Fibroblast of peridontal ligament (primary cell): ENCODE data around the gene AKNAD1.

Experiments used
- DNase-seq: peaks from one replicate; pipeline ENCODE4 v3.0.0-alpha.2; 2010; ENCODE audit errors: extremely low read depth

AKNAD1 gene

DNA sequence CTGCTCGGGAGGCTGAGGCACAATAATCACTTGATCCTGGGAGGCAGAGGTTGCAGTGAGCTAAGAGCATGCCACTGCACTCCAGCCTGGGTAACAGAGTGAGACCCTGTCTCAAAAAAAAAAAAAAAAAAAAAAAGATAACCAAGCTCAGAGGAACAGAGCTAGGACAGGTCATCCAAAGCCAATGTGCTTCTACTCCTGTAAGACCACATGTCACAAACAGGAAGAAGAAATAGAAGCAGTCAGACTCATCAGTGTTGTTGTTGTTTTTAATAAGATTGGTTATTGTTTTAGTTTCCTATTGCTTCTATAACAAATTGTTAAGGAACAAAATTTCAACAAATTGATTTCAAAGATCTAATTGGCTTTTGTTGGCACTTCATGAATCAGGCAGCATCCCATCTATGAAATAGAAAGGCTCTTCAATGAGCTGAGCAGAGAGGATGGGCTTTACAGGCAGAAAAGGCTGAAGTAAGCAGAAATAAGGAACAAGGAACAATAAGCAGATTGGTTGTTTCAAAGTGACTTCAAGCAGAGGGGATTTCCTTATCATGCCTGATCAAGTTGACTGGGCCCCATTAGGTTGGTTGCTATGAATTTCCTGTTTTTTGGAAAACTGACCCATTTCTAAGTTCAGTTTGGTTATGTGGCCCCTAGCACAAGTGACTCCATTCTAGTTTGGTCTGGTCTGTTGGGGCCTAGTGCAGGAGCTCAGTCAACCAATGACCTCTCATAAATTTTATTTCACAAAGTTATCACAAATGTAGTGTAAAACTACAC lies 6.0 kb upstream of the AKNAD1 start:
- DNase-seq = no peak

DNA sequence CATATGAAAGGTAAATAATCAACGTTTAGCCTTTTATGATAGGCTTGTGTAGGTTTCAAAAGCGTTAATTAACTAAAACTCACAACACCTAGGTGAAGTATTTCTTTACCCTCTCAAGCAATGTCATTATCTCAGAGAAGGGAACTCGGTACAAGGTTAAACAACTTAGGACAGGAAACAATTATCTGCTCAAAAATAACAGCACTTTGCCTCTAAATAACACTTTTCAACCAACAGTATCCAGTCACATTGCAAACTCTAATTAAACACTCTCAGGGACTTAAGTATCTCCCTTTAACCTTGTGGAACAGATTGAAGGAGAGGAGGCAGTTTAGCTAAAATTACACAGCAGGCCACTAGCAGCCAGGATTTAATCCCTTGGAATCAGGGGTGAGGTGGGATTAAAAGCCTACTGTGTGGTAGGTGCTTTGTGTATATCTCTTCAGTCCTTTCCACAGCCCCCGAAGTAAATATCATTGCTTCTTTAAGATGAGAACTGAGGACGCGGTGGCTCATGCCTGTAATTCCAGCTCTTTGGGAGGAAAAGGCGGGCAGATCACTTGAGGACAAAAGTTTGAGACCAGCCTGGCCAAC lies 5.2 kb upstream of the AKNAD1 start:
- DNase-seq = no peak

DNA sequence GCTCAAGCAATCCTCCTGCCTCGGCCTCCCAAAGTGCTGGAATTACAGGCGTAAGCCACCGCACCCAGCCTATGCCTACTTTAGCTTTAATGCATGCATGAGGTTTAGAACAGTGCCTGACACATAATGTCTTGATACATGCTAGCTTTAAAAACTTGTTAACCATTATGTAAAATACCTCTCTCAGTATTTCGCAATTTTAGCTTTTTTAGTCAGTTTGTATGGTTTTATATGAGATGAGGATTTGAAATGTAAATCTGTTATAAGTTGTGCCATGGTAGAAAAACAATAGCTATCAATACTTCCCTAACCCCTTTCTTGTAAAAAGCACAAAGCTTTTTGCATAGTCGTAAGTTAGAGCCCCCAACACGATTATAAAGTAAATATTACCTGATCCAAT lies 4.7 kb upstream of the AKNAD1 start:
- DNase-seq = no peak

DNA sequence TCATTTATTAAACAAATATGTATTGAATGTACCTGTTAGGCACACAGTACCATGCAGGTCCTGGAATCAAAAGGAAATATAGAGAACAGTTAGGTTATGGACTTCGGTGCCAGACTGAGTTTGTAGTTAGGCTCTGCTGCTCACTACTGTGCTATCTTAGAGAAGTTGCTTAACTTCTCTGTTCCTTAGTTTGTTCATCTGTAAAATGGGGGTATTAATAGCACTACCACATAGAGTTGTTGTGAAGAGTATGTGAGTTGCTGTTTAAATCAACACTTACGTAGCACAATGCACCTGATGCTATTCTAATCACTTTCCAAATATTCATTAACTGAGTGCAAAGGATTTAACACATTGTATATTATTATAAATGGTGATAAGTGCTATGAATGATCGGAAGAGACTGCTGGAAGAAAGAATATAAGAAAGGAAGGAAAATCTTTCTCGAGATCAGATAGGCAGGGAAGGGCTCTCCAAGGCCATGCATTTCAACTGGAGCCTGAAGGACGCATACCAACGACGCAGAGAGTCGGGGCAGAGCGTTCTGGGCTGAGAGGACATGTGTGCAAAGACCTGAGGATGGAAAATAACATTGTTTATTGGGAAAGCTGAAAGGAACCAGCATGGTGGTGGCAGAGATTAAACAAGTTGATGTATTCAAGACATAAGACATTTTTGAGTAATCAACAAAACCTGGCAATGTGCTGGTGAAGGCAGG lies 3.5 kb upstream of the AKNAD1 start:
- no peak for DNase-seq

DNA sequence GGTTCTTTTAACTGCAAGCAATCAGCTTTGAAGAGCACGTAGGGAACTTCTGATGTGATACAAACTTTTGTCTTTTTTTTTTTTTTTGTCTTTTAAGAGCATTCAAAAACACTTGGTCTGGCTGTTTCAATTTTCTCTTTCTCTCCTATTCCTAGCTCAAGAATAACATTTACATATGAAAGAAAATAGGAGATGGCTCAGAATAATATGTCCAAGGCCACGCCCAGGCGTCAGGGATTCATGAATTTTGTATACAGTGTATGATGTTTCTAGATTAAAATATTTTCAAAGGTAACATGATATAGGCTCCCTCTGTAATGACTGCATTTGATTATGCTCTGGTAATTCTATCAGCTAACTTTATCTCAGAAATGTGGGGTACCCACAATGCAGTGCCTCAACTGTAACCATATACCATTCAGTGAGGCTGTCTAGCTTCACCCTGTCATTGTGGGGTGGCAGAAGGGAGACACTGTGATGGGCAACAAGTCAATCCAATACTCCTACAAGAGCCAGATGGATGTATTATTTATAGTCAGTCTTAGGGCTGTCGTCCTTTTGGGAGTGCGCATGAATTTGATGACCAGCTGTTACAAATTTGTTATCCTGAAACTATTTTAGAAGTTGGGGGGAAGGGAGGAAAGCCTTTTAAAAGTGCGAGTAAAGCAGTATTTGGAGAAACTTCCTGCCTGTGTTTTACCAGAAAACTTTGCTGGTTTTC lies 1.5 kb upstream of the AKNAD1 start:
- DNase-seq = peak; percentile 15

DNA sequence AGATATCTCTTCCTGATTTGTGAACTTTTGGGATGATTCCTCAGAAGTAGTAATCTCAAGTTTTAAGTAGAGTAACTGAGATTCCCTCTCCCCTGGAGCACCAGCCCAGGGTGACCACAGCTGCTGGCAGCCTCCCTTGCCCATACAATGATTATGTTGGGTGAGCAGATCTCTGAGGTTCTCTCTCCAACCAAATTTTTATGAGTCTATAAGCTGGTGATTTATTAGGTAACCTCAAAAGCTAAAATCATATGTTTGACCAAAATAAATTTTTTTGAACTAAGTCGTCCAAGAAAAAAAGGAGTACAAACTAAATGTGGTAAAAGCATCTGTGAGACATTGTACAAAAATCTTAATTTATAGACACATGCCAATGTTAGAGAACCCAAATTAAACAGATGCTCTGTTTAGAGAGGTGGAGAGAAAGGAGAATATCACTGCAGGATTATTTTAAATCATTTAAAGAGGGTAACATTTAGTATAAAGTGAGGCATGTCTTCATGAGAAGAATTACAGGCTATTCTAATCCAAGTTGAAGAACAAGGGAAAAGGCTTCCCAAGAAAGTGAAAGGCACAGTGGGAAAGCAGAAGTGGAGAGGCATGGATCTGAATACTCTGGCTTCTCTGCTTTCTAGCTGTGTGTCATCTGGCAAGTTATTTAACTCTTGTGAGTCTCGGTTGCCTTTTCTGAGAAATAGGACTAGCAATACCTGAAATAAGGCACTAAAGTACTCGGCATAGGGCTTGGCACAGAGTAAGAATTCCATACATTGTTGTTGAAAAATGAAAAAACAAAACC lies 2.5 kb downstream of the AKNAD1 start:
- DNase-seq = peak; percentile 40

DNA sequence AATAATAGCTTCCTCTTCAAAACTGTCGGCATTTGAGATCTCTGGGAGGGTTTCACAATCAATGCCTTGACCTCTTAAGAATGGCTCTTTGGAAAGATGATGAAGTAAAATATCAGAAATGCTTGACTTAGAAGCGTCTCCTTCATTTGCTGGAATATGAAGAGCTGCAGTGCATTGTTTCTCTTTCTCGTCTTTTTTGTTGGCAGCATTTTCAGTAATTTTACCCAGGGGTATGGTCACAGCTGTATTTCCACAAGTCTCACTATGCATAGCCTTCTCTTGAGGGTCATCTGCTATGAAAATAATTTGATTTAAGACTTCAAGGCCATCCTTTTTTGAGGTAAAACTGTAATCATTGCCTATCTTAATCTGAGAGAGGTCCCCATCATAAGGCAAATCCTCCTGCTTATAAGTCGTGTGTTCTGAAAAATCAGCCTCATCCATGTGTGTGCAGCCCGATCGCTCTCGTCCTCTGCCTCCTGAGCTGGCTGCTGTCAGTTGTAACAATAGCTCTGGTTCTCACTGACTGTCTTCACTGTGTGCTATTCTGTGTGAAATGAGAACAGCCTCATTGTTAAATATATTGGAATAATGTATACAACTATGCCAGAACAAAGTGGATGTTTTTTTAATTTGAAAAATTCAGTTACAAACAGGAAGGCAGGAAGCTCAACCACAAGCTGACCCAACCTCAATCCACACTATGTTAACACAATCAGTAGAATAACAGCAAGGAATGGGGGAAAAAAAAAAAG lies 4.5 kb downstream of the AKNAD1 start:
- DNase-seq = peak; percentile 40

DNA sequence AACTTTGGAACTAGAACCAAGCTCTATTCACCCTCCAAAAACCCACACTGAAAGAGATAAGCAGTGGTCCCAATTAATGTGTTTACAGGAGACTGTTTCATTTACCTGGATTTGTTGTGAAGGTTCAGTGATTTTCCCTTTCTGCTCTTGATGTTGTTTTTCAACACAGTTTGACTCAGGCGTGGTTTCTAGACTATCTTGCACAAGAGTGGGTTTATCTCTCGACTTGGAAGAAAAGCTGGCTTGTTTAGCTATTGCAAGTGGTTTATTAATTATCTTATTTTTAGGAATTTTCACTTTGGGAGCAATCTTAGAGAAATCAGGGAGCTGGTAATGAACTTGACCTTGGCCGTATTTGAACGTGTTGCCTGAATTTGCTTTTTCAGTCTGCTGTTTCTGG lies 5.3 kb downstream of the AKNAD1 start:
- DNase-seq = no peak

DNA sequence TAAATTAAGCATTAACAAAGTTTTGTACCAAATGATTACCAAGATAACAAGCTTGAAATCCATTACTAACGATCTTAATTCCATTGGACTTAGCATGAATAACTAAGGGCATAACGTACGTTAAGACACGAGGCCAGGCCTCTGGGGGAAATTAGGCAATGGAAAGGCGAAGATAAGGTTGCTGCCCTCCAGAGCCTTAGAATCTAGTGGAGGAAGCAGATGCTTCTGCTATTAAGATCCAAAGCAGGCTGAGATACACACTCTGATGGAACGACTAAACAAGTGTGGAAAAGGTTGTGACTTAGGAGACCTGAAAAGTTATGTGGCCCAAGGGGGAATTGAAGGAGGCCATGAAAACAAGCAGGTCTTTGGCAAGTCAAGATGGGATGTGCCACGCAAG lies 6.0 kb downstream of the AKNAD1 start:
- no peak for DNase-seq

DNA sequence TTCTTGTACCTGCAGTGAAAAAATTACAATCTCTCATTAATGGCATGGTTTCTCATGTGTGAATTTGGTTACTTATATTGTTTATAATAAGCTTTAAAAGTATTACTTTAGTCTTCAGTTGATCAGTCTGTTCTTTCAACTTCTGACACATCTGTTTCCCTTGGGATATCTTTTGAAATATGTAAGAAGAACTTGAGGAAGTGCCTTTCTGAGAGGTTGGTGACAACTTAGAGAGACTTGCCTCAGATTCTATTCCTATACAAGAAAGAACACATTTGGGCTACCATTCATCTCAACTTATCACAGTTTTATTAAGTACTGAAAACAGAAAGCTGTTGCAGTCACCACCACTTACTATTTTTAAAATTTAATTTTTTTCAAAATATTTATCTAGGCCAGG lies 8.1 kb downstream of the AKNAD1 start:
- no peak for DNase-seq

DNA sequence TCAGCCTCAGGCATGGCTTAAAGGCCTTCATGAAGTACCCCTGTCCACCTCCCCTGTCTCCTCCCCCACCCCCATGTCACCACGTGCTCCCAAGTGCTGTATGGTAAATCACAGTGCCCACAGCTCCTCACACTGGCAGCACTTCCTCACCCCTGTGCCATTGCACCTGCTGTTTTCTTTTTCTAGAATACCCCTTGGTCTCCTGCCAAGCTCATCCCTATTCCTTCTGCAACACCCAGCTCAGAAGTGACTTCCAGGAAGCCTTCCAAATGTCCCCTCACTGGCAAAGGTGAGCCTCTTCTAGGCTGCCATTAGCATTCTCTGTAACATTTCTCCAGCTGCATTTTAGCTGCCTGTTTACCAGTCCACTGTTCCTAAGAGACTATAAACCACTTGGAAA lies 9.4 kb downstream of the AKNAD1 start:
- no peak for DNase-seq

DNA sequence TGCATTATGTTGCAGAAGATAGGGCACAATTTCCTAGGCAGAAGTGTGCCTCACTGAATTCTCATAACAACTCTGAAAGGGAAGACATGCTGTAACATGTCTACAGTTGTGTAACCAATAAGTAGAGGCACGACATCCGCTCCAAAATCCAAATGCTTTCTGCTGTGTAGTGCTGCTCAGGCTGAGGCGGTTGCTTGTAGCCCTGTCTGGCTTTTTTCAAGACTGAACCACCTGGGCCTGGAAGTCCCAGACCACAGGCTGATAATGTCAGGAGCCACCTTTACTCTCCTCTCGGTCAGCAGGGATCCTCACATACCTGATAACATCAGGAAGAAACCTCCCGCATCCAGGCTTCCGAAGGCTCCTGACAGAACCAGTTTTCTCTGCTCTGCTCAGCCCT lies 10.9 kb downstream of the AKNAD1 start:
- DNase-seq = no peak

DNA sequence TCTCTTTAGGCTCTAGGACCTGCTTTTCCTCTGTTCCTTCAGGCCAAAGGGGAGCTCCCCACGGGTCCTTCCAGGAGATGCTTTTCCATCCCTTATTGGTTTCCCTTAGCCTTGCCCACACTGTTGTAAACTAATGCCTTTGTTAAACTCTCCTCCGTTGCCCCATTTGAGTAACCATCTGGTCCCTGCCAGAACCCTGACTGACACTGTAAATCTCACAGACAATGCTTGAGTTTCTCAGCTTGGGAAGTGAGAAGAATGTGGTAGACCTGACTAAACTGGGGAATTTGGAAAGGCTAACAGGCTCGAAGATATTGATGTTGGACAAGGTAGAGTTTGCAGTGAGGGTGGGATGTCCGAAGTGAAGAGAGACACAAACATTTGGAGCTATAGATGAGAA lies 11.4 kb downstream of the AKNAD1 start:
- DNase-seq = no peak

DNA sequence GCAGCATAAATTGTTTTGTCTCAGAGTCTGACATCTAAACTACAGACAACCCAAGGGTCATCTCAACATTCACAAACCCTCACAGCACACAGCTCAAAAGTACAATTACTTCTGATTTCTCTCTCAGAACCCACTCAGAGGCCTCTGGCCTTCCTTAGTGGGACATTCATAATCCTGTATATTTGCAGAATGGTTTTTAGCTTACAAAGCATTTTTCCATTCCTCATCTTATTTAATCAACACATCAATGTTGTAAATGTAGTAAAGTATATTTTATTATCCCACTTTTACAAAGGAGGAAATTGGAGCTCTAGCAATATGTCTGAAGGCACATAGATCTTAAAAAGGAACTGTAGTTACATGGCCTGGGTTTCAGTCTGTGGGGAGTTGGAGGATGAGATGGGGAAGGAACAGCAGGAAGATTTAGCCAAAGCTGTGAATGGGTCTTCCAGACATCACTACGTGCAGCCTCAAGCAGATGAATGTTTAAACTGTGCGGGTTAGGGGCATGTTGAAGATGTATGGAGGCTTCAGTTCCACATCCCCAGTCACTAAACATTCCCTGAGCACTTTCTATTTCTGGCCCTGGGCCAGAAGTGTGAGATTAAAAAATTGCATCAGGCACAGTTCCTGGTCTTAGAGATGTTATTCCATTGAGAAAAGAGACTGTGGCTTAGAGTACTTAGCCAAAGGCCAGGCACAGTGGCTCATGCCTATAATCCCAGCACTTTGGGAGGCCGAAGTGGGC lies 13.3 kb downstream of the AKNAD1 start:
- no peak for DNase-seq

DNA sequence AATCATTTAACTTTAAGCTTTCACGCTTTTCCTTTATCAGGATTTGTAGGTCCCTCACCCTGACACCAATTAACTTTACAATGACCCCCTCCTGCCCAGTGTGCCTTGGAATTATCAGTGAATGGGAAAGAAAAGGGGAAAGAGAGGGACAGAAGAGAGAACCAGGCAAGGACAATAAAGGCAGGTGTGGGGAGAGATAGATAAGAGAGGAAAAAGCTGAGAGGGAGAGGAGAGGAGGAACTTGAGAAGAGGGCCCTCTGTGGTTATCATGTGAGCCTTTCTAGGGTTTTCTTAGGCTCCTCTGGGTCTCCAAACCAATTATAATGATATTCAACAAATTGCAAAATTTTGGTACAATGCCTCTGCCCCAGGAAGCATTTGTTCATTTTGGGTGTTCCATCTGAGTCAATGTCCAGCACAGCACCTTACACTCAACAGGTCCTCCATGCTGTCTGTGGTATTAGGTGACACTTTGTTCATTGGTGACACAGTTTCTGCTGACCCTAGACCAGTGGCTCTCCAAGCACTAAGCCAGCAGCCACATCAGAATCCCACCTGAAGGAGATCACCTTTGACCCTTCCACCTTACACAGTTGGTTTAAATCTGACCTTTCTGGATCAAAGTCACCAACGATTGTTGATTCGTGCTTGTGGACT lies 14.2 kb downstream of the AKNAD1 start:
- DNase-seq = no peak

DNA sequence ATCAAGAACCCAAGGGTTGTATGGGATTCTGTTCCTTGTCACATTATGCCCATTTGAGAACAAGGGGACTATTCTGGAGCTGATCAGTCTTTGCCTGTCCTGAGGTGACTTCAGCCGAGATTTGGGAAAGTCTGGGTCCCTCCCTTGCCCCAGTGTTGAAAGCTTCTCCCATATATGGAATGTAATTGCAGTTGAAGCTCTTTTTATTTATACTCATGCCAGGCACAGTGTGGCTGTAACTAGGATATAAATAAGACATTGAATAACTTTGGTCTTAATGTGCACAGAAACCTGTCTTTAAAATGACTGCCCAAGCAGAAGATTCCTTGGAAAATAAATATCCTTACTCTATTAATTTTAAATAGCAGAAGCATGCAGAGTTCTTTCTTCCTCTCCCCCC lies 15.2 kb downstream of the AKNAD1 start:
- DNase-seq = no peak

DNA sequence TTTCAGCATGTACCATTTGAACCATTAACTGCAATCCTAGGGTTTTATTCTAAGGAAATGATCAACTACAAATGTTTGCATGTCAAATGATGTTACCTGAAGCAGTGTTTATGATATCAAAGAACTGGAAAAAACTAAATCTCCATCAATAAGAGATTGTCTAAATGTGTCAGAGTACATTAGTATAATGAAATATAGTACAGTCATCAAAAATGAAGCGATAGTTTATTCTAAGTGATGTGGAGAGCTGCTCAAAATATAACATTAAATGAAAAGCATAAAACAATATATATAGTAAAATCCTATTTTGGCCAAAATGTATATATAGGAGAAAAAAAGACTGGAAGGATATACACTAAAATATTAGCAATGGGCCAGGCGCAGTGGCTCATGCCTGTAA lies 24.0 kb downstream of the AKNAD1 start:
- DNase-seq = no peak

DNA sequence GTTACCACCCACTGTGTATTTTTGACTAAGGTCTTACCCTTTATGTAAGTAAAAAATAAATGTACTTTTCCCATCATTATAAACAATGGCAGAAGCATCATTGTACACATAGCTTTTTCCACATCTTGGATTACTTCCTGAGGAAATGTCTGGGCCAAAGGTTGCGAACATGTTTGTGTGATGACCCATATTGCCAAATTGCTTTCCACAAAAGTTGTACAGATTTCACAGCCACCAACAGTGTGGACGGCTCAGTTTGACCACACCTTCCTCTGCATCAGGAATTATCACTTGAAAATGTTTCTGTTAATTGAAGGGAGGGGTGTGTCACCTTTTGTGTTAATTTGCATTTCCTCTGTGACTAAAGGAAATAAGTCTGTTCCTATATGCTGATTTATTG lies 25.7 kb downstream of the AKNAD1 start:
- DNase-seq = peak; percentile 39

DNA sequence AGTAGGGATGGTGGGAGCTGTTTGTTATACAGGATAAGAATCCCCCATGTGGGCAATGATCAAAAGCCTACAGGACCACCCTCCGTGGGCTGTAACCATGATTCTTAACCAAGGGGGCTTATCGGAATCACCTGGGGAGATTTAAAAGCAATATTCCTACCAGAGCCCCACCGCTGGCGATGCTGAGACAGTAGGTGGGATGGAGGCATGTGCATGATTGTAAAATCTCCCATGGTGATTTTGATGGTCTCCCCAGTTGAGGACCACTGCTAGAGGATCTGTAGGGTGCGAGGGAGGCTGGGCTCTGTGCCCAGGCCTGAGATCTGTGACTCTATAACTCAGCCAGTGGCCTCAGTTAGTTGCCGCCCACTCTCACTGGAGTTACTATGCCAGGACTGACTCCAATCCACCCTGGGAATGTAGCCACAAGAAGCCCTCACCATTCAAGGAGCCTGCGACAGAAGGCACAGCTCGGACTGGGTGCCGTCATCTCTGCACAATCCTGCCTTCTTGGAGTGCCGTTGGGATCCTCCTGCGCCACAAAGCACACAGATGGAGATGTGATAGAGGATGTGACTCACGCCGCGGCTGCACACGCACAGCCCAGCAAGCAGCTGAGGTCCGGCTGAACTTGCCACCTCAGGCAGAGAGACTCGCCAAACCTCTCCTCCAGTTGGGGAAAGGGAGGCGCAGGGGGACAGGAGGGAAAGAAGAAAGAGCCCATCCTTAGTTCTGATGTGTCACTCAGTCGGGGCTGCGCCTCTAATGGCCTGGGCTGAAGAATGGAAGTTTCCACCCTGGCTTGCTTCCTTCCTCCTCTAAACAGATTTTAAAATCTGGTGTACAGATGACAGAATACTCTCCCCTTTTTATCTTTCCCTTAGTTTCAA lies 26.5 kb downstream of the AKNAD1 start:
- peak; percentile 66 for DNase-seq
